Measurements from ENCODE around the gene TANGO6.
"Not testable (repeated sequence)": the region's sequence is repeated elsewhere in the genome, so short reads cannot be mapped to it uniquely, and the experiment has no call there.

- TF ChIP-seq CTCF, POLR2A (IDR thresholded peaks at IDR 0.05): not testable (repeated sequence)
Observed at GRCh38 chr16:69126801-69127200, 283.5 kb downstream of the TANGO6 start.

All from adrenal gland (tissue), 5 donors.